HG02970 (cell line): ENCODE measurements around the gene PDLIM1.

Experiments
- ATAC-seq: cut with Tn5 transposase; IDR thresholded peaks from one replicate; pipeline ENCODE4 v1.9.1; 2021; ENCODE audit warnings: mild to moderate bottlenecking, moderate library complexity, moderate number of reproducible peaks; ENCODE audit not compliant: unreplicated experiment, low FRiP score

PDLIM1 gene

GRCh38 chr10:95290461-95291364, at the start of gene PDLIM1:
Gene PDLIM1 (minus strand): TSS chr10:95291003. CDS start chr10:95290915, 88 bp downstream.
- peak; percentile 56 for ATAC-seq

- no peak for ATAC-seq
These were observed 49.1 kb upstream of the PDLIM1 start for GRCh38 chr10:95339863-95340262.

GRCh38 chr10:95337423-95338160, 46.8 kb upstream of the PDLIM1 start:
- no peak for ATAC-seq

- ATAC-seq, result no peak
These were observed 45.9 kb upstream of the PDLIM1 start for GRCh38 chr10:95336702-95337101.

GRCh38 chr10:95335933-95336699, 45.3 kb upstream of the PDLIM1 start:
- no peak for ATAC-seq

- ATAC-seq, result no peak
These were observed 44.0 kb upstream of the PDLIM1 start for GRCh38 chr10:95334805-95335144.

- no peak for ATAC-seq
These were observed 43.4 kb upstream of the PDLIM1 start for GRCh38 chr10:95333997-95334804.

- ATAC-seq, result no peak
These were observed 42.0 kb upstream of the PDLIM1 start for GRCh38 chr10:95332666-95333249.

GRCh38 chr10:95331596-95332130, 40.9 kb upstream of the PDLIM1 start:
- no peak for ATAC-seq

- no peak for ATAC-seq
These were observed 40.2 kb upstream of the PDLIM1 start for GRCh38 chr10:95330966-95331453.

GRCh38 chr10:95329296-95329695, 38.5 kb upstream of the PDLIM1 start:
- no peak for ATAC-seq

- no peak for ATAC-seq
These were observed 37.2 kb upstream of the PDLIM1 start for GRCh38 chr10:95328013-95328412.

- ATAC-seq, result no peak
These were observed 36.6 kb upstream of the PDLIM1 start for GRCh38 chr10:95327367-95327766.

- ATAC-seq, result no peak
These were observed 35.6 kb upstream of the PDLIM1 start for GRCh38 chr10:95326396-95326795.

GRCh38 chr10:95325863-95326262, 35.1 kb upstream of the PDLIM1 start:
- no peak for ATAC-seq

- no peak for ATAC-seq
These were observed 33.8 kb upstream of the PDLIM1 start for GRCh38 chr10:95324436-95325268.

- ATAC-seq, result no peak
These were observed 30.9 kb upstream of the PDLIM1 start for GRCh38 chr10:95321554-95322301.

- ATAC-seq, result no peak
These were observed 28.4 kb upstream of the PDLIM1 start for GRCh38 chr10:95319239-95319638.
